ENCODE data around the gene CCT4. TPM values are rescaled to one million over a fixed set of nuclear protein-coding genes. Genes with fewer than 3 reads are reported as not detected.

Gene CCT4
- total RNA-seq, 1 experiment from 2014 or later: 316 TPM

GRCh38 chr2:61822255-61822654, 66.2 kb downstream of the CCT4 start:
- RAD21 ChIA-PET (ENCODE audit: low non-redundant PET in 1 of 2, low total read pairs in 2 of 2, uncharacterized antibody in 2 of 2, unreplicated experiment in 2 of 2): no interaction called here
- no peaks in the 10 kb centered on the region for H3K9me3 ChIP-seq (ENCODE audit: control insufficient read depth in 1 of 2, insufficient read depth in 1 of 2, low read depth in 1 of 2, low read length in 2 of 2)
- TF ChIP-seq FOSL1 (IDR thresholded peaks at IDR 0.05; ENCODE audit: low read depth): no peak
- no peak for TF ChIP-seq POLR2A (IDR thresholded peaks at IDR 0.05; ENCODE audit: borderline replicate concordance, extremely low read depth, insufficient read depth, insufficient read length)
- TF ChIP-seq YY1 (IDR thresholded peaks at IDR 0.05; ENCODE audit: extremely low read depth, insufficient replicate concordance, low read depth, low read length): no peak
- no peak for TF ChIP-seq JUND (IDR thresholded peaks at IDR 0.05)
- TF ChIP-seq ZBTB33 (IDR thresholded peaks at IDR 0.05; ENCODE audit: extremely low read depth, insufficient replicate concordance, low read length): no peak
- no peak for TF ChIP-seq CBX3 (IDR thresholded peaks at IDR 0.05; ENCODE audit: low read depth)
- TF ChIP-seq CTCF (IDR thresholded peaks at IDR 0.05 in 2 of 3, conservative IDR thresholded peaks at IDR 0.05 in 1 of 3; ENCODE audit: borderline replicate concordance in 1 of 3, insufficient read depth in 1 of 3, low read depth in 2 of 3, low read length in 2 of 3): no peak
- no peak for TF ChIP-seq EGR1 (IDR thresholded peaks at IDR 0.05; ENCODE audit: low read depth)
- no peak for TF ChIP-seq SRF (IDR thresholded peaks at IDR 0.05; ENCODE audit: low read depth)
- intact Hi-C loops (cut with micrococcal nuclease): no loop called here
- H3K4me2 ChIP-seq (ENCODE audit: low read length): no peak overlapping the region
- no peak overlapping the region for H3K9ac ChIP-seq (ENCODE audit: low read length)
- no peaks in the 10 kb centered on the region for H4K20me1 ChIP-seq (ENCODE audit: insufficient read depth)
- no TSS peak for BruUV-seq (replicated peaks)
- H3K9me2 ChIP-seq (ENCODE audit: insufficient read depth): no peaks in the 10 kb centered on the region
- H3K36me3 ChIP-seq (ENCODE audit: control insufficient read depth in 1 of 2, insufficient read depth in 2 of 2, low read length in 2 of 2): no peaks in the 10 kb centered on the region
- DNase-seq (ENCODE audit: low read depth, low spot score) (no peak), ATAC-seq (no peak)
- no peak overlapping the region for H3K4me3 ChIP-seq (replicated peaks in 1 of 2; ENCODE audit: low read depth in 1 of 2, low read length in 2 of 2)
- no peaks in the 10 kb centered on the region for H3K79me2 ChIP-seq (ENCODE audit: insufficient read depth, low read length)
- H2AFZ ChIP-seq (ENCODE audit: low read depth, low read length, poor library complexity, severe bottlenecking): no peak overlapping the region
- H3K27me3 ChIP-seq (ENCODE audit: insufficient read depth, low read length): no peaks in the 10 kb centered on the region
- POLR2A ChIA-PET: no interaction called here
- no peak overlapping the region for H3K27ac ChIP-seq (ENCODE audit: low read depth, low read length)
- CTCF ChIA-PET: no interaction called here
- H3K4me1 ChIP-seq (ENCODE audit: control insufficient read depth in 1 of 2, insufficient read depth in 2 of 2, low read length in 2 of 2): no peaks in the 10 kb centered on the region

Other genes starting within 250 kb of the CCT4 start
- 7.3 TPM for gene FAM161A, start 34.6 kb downstream of the CCT4 start, total RNA-seq (2021; ENCODE audit: unreplicated experiment)
- gene COMMD1, start 17.0 kb upstream of the CCT4 start, total RNA-seq (2021; ENCODE audit: unreplicated experiment): 16.1 TPM